HCT116 (cell line): ENCODE results near the gene ADGRG4.

Source experiments
- POLR2A ChIP-seq: IDR thresholded peaks from 2 replicates; pipeline ENCODE4 v1.7.0; 2011; ENCODE audit warnings: borderline replicate concordance; ENCODE audit not compliant: insufficient read depth, insufficient read length; ENCODE audit errors: extremely low read depth
- SIN3A ChIP-seq: IDR thresholded peaks from 2 replicates; pipeline ENCODE4 v1.6.1; 2012; ENCODE audit warnings: low read depth
- ZNF274 ChIP-seq: fragments of 200-500 bp; sonication (Bioruptor generic); IDR thresholded peaks from 2 replicates; pipeline ENCODE4 v1.6.1; 2014; ENCODE audit warnings: mild to moderate bottlenecking, low read depth, low read length, inconsistent platforms
- TF ChIP-seq, protein P1 (sequence below): IDR thresholded peaks from 2 replicates; pipeline ENCODE4 v1.6.1; 2012; ENCODE audit warnings: low read depth
- TF ChIP-seq, protein P2 (sequence below), 3 experiments: fragments of 200-600 bp in 1 of 3; sonication (generic) in 1 of 3; IDR thresholded peaks in 2 of 3; conservative IDR thresholded peaks in 1 of 3; 2 replicates each; pipeline ENCODE4 v1.5.1; 2012 to 2017; ENCODE audit warnings: low read depth in 2 of 3, low read length in 2 of 3, antibody characterized with exemption in 1 of 3, borderline replicate concordance in 1 of 3, control low read depth in 1 of 3, mild to moderate bottlenecking in 1 of 3, mixed read lengths in 1 of 3, mixed run types in 1 of 3, moderate library complexity in 1 of 3; ENCODE audit not compliant: insufficient read depth in 1 of 3

DNA sequence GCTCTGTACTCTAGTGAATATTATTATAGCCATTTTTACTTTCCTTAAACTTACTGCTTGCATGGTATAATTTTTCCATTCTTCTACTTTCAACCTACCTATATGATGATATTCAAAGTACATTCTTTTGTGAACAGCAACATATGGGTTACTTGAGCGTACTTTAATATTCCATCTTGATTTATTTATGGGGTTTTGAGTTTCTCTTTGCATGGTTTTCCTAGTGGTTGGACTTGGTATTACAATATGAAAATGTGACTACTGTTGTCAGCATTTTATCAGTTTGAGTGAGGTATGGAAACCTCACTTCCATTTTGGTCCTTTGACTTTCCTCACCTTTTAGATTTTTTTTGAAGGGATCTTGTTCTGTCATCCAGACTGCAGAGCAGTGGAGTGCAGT lies 35.9 kb downstream of the ADGRG4 start:
- TF ChIP-seq ZNF274 (no peak), POLR2A (no peak), SIN3A (no peak)
- TF ChIP-seq, protein P1, sequence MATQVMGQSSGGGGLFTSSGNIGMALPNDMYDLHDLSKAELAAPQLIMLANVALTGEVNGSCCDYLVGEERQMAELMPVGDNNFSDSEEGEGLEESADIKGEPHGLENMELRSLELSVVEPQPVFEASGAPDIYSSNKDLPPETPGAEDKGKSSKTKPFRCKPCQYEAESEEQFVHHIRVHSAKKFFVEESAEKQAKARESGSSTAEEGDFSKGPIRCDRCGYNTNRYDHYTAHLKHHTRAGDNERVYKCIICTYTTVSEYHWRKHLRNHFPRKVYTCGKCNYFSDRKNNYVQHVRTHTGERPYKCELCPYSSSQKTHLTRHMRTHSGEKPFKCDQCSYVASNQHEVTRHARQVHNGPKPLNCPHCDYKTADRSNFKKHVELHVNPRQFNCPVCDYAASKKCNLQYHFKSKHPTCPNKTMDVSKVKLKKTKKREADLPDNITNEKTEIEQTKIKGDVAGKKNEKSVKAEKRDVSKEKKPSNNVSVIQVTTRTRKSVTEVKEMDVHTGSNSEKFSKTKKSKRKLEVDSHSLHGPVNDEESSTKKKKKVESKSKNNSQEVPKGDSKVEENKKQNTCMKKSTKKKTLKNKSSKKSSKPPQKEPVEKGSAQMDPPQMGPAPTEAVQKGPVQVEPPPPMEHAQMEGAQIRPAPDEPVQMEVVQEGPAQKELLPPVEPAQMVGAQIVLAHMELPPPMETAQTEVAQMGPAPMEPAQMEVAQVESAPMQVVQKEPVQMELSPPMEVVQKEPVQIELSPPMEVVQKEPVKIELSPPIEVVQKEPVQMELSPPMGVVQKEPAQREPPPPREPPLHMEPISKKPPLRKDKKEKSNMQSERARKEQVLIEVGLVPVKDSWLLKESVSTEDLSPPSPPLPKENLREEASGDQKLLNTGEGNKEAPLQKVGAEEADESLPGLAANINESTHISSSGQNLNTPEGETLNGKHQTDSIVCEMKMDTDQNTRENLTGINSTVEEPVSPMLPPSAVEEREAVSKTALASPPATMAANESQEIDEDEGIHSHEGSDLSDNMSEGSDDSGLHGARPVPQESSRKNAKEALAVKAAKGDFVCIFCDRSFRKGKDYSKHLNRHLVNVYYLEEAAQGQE: no peak
- TF ChIP-seq, protein P2, sequence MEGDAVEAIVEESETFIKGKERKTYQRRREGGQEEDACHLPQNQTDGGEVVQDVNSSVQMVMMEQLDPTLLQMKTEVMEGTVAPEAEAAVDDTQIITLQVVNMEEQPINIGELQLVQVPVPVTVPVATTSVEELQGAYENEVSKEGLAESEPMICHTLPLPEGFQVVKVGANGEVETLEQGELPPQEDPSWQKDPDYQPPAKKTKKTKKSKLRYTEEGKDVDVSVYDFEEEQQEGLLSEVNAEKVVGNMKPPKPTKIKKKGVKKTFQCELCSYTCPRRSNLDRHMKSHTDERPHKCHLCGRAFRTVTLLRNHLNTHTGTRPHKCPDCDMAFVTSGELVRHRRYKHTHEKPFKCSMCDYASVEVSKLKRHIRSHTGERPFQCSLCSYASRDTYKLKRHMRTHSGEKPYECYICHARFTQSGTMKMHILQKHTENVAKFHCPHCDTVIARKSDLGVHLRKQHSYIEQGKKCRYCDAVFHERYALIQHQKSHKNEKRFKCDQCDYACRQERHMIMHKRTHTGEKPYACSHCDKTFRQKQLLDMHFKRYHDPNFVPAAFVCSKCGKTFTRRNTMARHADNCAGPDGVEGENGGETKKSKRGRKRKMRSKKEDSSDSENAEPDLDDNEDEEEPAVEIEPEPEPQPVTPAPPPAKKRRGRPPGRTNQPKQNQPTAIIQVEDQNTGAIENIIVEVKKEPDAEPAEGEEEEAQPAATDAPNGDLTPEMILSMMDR (IDR thresholded peaks at IDR 0.05 in 2 of 3, conservative IDR thresholded peaks at IDR 0.05 in 1 of 3; ENCODE audit: borderline replicate concordance in 1 of 3, insufficient read depth in 1 of 3, low read depth in 2 of 3, low read length in 2 of 3): peak in 2 of 3 experiments; percentile 27 to 51; a peak in 2 of 6 replicates
